Gastrocnemius medialis (tissue), 4 donors: ENCODE data around the gene SLC46A2.

Experiments
- CTCF ChIP-seq, 5 experiments: fragments of 450-650 bp in 3 of 5; fragments of 200-600 bp in 2 of 5; sonication (generic) in 2 of 5; IDR thresholded peaks in 4 of 5; conservative IDR thresholded peaks in 1 of 5; 1 replicate in 4 of 5; 2 replicates in 1 of 5; pipeline ENCODE4 v1.5.1; 2016 to 2019; ENCODE audit warnings: antibody characterized with exemption in 5 of 5, mild to moderate bottlenecking in 3 of 5, moderate library complexity in 3 of 5
- POLR2A ChIP-seq, 2 donors: fragments of 450-650 bp; IDR thresholded peaks; one replicate each; pipeline ENCODE4 v1.6.1; 2017; ENCODE audit warnings: antibody characterized with exemption in 2 of 2, mild to moderate bottlenecking in 2 of 2, moderate library complexity in 2 of 2

- TF ChIP-seq CTCF (IDR thresholded peaks at IDR 0.05 in 4 of 5, conservative IDR thresholded peaks at IDR 0.05 in 1 of 5) (no peak), POLR2A (IDR thresholded peaks at IDR 0.05) (no peak)
Observed at GRCh38 chr9:112896131-112896530, 5.5 kb upstream of the SLC46A2 start.
